ENCODE data around the gene CNOT1.

GRCh38 chr16:58644108-58644507 is 14.5 kb upstream of the CNOT1 start:
- TF ChIP-seq CTCF (IDR thresholded peaks at IDR 0.05; ENCODE audit: insufficient read depth, low read length) (no peak), POLR2AphosphoS5 (IDR thresholded peaks at IDR 0.05; ENCODE audit: low read depth) (no peak)
